KG1 (cell line): ENCODE results near the gene BCL2L1.

Experiments used
- DNase-seq: peaks from one replicate; lab custom pipeline; 2025; lab: John Stamatoyannopoulos, UW

The BCL2L1 gene

GRCh38 chr20:31691646-31692275 is 30.9 kb downstream of the BCL2L1 start:
- DNase-seq, result no peak

- DNase-seq, result no peak
Observed at GRCh38 chr20:31690124-31690666, 32.5 kb downstream of the BCL2L1 start.

DNA sequence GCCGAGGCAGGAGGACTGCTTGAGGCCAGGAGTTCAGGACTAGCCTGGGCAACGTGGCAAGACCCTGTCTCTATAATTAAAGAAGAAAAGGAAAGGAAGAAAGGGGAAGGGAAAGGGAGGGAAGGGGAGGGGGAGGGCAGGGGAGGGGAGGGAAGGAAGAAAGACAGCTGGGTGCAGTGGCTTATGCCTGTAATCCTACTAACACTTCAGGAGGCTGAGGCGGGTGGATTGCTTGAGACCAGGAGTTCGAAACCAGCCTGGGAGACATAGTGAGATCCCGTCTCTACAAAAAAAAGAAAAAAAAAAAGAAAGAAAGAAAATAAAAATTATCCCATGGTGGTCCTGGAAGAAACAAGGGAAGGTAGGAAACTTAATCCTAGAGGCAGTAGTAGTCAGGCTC is 33.5 kb downstream of the BCL2L1 start:
- DNase-seq, result no peak

DNA sequence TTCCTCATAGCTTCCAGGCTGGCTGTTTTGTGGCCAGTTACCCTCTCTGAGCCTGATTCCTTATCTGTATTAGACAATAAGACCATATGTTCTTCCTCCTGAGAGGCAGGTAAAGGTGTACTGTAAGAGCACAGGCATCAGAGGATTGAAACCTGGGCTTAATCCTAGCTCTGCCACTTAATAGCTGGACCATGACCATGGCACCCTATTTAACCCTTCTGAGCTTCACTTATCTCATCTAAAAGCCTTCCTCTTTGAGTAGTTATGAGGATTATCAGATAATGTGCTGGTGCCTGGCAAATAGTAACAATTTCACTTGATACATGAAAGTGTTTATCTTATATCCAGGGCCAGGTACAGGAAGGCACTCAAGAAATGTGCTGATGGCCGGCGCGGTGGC is 34.9 kb downstream of the BCL2L1 start:
- DNase-seq, result no peak

- no peak for DNase-seq
Observed at GRCh38 chr20:31685853-31686643, 36.6 kb downstream of the BCL2L1 start.

DNA sequence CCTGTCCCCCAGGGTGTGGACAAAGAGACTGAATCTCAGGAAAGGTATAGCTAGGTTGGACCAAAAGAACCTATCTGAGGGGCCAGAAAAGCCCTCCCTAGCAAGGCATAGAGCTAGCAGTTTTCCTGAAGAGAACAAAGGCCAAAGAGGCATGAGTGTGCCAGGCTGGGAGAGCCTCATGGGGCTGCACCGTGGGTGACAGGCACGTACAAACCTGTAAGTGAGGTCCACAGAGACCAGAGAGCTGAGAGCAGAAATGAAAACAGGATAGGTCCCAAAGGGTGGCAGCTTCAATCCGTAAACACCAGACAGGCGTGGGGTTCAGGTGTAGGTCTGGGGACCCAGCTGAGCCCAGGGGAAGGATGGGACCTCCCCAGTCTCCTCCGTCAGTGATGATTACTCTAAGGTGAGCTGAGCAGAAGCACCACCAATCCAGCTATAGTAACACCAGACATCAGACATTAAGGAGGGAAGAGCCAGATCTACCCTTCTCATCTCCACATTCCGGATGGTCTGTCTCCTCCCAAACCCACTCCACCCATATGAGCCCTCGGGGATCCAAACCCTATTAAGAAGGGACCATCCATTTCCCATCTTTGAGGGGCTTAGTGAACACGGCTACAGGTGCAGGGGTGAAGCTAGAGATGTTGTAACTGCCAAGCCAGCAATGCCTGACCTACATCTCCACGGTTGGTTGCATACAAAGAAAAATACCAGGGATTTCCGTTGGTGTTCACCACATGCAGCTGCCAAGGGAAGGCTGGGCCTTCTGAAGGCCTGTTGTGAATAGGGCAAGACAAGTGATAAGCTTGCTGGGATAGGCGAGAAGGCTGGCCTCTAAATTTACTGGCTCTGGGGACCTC is 38.3 kb downstream of the BCL2L1 start:
- DNase-seq, result no peak

- DNase-seq, result no peak
Observed at GRCh38 chr20:31682927-31683326, 39.7 kb downstream of the BCL2L1 start.

GRCh38 chr20:31682352-31682751 is 40.3 kb downstream of the BCL2L1 start:
- no peak for DNase-seq

- no peak for DNase-seq
Observed at GRCh38 chr20:31681769-31682168, 40.9 kb downstream of the BCL2L1 start.

DNA sequence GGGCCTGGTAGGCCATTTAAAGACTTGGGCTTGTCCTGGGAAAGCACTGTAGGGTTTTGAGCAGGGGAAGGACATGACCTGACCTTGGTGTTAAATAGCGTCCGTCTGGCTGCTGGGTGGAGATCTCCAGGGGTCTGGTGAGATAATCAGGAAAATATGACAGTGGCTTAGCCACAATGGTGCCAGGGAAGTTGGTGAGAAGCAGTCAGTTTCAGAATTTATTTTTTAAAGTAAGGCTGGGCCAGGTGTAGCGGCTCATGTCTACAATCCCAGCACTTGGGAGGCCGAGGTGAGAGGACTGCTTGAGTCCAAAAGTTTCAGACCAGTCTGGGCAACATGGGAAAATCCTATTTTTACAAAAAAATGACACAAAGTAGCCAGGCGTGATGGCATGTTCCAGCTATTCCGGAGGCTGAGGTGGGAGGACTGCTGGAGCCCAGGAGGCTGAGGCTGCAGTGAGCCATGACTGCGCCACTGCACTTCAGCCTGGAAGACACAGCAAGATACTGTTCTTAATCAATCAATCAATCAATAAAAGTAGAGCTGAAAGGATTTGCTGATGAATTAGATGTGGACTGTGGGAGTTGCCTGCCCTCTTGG is 41.4 kb downstream of the BCL2L1 start:
- DNase-seq, result no peak

GRCh38 chr20:31680286-31681127 is 42.2 kb downstream of the BCL2L1 start:
- no peak for DNase-seq

DNA sequence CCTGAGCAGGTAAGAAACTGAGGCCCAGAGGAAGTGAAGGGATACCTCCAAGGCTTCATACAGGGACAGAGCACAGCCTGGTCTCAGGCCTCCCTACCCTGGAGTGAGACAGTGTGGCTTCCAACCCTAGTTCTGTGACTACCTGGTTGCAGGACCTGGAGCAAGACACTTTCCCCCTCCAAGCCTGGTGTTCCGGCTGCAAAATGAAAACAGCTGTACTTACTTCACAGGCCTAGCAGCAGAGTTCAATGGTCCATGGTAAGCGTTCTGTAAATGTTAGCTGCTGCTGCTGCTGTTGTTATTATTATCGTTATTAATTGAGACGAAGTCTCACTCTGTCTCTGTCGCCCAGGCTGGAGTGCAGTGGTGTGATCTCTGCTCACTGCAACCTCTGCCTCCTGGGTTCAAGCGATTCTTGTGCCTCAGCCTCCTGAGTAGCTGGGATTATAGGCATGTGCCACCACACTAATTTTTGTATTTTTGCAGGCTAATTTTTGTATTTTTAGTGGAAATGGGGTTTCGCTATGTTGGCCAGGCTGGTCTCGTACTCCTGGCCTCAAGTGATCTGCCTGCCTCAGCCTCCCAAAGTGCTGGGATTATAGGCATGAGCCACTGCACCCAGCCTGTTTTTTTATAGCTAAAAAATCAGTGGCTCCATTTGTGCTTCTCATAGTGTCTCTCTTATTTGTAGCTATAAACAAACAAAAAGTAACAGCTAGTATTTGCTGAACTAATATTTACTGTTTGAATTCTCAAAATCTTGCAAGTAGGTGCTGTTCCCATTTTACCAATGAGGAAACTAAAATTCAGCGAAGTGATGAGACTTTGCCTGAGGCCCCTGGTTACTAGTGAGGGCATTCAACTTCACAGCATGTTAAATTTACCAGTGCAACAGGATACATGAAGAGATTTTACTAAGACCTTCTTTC is 43.0 kb downstream of the BCL2L1 start:
- no peak for DNase-seq

DNA sequence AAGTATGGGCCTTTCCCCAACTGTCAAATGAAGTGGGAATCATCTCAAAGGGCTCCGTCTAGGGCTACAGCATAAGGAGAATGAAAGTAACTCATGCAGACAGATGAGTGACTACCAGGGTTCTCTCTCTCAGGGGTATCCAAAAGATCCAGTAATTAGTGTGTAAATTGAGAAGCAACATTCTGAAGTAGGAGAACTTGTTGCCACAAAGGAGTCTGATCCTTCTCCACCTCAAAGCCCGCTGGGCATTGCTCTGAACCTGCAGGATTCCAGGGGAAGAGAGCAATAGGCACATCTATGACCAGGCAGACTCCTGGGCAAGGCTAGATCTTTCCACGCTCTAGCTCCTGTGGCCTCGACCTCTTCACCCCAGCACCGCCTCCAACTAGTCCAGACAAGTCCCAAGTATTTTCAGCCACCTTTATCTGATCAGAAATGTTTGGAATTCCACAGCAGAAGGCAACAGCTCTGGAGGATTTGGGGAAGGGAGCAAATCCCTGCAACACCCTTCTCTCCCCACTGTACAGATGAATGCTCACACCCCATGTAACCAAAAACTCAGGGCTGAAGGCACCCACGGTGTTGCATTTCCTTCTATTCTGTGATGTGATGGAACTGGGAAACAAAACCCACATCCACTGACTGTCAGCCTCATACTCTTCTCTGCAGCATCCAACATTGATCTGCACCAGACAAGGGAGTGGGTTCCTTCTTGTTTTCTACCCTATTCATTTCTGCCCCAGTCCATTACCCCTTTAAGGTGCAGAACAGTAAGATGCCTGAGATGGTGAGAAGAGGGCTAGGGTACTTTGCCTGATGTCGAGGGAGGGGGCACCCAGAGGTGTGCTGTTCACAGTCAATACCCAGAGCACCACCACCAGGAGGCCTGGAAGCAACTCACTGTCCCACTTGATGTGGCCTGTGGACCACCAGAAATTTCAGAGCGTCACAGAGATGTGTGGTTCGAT is 44.0 kb downstream of the BCL2L1 start:
- no peak for DNase-seq

GRCh38 chr20:31677553-31678260 is 45.0 kb downstream of the BCL2L1 start:
- DNase-seq, result no peak

DNA sequence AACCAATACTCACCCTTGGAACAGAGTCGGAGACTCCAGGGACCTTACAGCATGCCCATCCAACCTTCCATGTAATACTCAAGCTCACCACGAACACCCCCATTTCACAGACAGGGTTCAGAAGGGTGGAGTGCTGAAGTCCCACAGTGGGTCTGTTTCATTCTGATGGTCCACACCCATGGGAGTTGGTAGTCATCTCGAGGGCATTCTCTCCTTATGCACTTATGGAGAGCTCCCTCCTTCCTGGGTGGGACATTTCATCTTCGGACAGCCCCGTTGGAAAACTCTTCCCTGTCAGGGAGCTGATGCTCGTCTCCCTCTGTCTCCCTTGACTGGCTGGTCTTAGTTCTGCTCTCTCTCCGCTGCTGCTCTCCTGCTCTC is 46.1 kb downstream of the BCL2L1 start:
- DNase-seq, result no peak

DNA sequence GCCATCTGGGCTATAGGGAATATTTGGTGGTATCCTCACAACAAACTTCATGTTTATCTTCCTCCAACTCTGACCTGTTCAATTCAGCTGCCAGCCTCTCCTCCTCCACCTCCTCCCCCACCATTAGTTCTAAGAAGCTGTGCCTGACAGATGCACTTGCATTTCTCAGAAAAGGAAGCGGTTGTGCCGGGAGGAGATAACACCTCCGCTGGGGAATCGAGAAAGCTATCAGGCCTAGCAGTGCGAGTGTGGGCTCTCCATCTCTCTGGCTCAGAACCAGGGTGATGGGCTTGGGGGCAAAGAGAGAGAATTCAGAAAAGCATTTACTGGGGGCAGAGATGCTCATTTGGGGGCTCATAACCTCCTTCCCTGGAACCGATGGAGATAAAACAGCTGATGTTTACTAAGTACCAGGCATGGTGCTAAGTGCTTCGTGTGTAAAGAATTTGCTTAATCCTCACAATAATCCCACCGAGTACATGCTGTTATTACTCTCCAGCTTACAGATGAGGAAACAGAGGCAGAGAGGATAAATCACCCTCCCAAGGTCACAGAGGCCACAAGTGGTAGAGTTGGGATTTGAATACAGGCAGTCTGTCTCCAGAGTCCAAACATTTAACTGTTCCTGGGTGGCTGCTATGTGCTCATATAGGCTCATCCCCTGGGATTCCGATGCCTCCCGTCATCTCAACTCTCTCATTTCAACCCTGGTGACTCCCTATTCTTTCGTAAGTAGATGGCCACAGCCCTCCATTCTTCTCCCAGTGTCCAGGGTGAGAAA is 46.6 kb downstream of the BCL2L1 start:
- DNase-seq, result peak; percentile 56
